CD4-positive, alpha-beta T cell treated with Interferon alpha-2 for 1 hour (primary cell): Measurements from ENCODE around the gene RPL19.
A peak's percentile ranks its signal among the peaks of the same experiment; 100 is the strongest.

Source experiments
- DNase-seq, 2 donors: peaks; one replicate each; pipeline ENCODE4 v3.0.0-alpha.2; 2020 to 2022

RPL19 gene

DNA sequence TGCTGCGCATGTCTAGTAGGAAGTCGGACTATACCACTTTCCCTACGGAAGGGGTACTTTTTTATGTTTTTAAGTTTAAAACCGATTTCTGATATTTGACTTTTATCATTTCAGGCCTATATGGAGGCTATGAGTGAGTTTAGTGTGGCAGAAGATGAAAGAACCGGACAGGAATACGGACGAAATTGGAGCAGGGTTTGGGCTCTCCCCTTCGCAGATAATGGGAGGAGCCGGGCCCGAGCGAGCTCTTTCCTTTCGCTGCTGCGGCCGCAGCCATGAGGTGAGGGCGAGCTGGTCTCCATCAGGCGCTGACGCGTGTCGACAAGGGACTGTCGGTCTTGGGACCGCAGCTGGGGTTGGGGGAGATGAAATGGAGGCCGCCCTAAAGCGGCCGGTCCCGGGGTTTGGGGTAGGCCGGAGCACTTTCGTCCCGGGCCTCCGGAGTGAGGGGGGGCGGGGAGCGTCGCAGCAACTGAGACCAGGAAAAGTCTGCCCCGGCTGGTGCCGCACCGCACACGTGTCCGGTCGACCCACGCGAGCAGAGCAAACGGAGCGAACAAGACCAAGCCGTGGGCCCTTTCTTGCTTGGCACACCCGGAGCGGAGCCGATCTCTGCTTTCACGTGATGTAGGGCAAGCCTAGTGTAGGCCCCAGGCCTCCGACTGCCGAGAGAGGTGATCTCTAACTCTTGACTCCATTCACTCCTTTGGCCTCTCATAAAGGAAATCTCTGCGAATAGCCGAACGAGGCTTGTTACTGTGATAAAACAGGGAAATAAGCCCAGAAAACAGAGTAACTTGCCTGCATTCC, at the start of gene RPL19:
Gene RPL19, plus strand, starts transcription at position 214 of the 810 bp plus-strand sequence. Its CDS starts 62 bp downstream, at position 276.
- peak in 1 of 2 donors; percentile 80 for DNase-seq

DNA sequence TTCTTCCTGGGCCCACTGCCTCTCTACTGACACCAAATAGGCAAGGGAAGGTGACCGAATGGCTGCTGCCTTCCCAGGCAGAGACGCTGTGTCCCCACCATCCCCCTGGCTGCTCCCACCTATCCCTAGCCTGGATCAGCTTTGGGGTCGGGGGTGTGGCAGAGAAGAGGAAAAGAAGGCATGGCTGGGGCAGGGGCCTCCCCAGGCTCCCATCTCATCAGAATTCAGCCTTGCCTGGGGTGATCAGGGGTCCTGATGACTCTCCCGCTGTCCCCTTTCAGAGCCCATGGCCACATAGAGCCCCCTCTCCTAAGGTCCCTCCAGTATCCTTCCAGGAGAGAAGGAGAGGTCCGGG, 49.3 kb upstream of the RPL19 start:
- no peak for DNase-seq

DNA sequence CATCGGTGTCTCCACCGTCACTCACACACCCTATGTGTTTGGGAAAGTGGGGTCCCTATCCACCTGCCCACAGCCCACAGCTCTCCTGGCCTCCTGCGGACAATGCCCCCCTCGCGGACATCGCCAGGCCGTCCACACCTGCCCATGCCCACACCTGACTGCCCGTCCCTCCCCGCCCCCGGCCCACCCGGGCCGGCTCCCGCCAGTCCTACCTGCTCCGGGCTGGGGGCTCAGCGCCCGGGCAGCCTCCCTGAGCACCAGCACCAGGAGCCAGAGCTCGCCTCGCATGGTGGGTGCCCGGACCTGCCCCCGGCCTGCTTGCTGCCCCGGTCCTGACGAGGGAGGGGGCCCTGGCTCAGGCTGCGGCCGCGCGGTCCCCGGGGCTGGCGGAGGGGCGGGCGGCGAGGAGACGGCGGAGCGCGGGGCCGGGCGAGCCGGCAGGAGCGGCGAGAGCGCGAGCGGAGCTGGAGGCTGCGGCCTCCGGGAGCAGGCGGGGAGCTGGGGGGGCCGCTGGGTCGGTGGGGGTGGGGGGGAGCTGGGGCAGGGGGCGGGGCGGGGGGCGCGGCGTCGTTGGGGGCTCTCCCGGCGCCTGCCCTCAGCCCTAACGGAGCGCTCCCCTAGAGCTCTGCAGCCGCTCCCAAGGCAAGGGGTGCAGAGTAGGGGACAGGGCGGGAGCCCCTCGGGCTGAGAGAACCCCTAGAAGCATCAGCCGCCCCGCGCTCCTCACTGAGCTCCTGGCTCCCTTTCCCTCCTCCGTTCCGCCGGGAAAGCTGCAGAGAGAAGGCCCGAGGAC, 48.7 kb upstream of the RPL19 start, which contains the start of gene PLXDC1:
Gene PLXDC1, minus strand, starts transcription at position 488 of the 793 bp plus-strand sequence. Its CDS starts 200 bp downstream, at position 288.
- peak in 1 of 2 donors; percentile 23 for DNase-seq

DNA sequence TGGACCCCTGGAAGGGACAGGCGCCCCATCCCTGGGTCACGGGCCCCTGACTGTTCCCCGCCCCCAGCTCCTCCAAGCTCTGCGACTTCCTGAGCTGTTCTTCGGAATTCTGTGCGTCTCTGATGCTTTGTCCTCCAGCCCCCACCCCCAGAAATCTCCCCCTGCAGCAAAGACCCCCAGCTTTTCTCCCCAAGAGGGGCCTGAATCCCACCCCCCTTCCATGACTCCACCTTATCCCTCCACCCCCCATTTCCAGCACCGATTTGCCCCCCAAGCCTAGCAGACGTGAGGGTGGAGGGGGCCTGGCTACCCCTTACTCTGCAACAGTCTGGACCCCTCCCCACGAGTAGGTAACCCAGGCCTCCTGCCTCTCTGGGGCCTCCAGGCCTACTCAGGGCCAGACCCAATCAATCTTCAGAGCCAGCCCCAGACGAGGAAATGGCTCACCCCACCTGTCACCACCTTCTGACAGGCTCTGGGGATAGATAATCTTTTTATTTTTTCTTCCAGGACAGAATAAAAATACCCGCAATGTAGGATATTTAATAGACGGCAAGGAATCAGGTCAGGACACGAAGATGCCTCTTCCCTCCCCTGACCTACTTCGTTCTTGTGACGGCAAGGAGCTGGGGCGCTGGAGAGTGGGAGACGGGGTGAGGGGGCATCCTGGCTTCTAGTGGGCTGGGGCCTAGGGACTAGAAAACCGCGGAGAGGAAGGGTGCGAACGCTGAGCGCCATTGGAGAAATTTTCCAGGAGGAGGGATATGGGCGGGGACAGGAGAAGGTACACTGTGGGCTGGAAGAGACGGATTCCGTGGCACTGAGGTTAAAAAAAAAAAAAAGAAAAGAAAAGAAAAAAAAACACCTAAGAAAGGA, 47.9 kb upstream of the RPL19 start:
- peak in 1 of 2 donors; percentile 37 for DNase-seq

DNA sequence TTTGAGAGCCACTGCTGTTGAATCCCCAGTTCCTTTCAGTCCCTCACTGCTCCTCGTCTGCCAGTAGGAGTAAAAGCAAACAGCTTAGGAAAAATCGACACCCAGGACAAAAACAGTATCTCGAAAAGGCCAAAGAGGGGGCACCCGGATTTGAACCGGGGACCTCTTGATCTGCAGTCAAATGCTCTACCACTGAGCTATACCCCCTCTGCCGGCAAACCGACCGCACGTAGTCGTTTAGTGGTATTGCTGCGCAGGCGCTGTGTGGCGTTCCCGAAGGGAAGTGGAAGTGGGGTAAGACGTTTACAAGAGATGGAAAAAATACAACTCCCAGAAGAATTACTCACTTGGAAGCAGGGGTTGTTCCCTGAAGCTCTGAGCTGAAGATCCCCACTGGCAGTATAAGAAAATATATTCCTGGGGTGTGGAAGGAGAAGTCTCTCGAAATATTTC, 46.5 kb upstream of the RPL19 start:
- DNase-seq: peak; percentile 91 to 94

DNA sequence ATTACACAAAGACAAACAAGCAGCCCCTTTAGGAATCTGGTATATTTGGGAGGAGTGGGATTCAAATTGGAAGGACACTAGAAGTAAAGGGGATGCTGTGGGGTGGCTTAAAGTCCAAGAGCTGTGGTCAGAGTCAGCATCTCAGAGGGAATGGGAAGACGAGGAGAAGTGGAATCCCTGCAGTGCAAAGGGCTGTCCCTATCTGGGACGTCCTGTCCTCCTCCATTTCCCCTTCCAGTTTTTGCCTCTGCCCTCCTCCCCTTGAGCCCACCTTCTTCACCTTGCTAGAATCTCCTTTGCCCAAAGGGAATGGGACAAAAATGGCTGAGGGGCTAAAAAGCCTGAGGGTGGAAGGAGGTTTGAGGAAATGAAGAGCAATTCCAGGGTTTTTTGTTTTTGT, 44.4 kb upstream of the RPL19 start:
- DNase-seq: no peak

DNA sequence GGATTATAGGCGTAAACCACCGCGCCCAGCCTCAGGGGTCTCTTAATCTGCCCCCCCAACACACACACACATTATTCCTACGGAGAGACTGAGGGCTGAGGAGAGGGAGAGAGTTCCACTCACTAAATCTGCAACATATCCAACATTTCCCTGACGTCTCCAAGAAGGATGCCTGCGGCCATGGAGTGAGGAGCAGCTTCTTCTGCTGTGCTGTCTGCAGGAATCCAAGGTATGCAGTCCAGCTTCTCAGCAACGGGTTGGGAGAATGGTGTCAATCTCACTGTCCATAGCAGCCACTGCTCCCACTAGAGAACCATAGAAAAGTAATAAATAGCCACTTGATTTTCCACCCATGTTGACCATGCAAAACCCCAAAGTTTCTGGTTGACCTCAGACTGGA, 43.6 kb upstream of the RPL19 start:
- DNase-seq: no peak

DNA sequence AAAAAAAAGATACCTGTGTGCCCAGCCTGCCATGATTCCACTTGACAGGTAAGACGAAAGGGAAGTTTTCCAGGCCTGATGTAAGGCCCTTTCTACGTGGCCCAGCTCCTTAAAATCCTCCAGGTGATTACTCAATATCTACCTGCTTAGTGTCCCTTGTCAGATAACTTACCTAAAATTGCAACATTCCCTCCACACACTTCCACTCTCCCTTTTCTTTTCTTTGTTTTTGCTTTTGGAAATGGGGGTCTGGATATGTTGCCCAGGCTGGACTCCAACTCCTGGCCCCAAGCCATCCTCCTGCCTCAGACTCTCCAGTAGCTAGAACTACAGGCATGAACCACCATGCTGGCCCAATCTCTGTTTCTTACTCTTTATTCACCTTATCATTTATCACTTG, 41.5 kb upstream of the RPL19 start:
- no peak for DNase-seq

DNA sequence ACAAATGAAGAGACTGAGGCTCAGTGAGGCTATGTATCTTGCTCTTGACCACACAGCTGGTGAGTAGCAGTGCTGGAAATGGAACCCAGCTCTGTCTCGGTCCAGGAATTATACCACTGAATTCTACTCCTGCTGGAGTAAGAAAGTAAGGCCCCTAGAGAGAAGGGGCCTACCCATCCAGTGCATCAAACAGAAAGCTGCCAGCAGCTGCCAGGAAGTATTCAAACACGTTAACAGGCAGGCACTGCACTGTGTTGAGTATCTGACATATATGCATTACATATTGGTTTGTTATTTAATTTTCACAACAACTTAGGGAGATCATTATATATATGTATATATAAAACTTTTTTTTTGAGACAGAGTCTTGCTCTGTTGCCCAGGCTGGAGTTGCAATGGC, 38.1 kb upstream of the RPL19 start:
- no peak for DNase-seq

DNA sequence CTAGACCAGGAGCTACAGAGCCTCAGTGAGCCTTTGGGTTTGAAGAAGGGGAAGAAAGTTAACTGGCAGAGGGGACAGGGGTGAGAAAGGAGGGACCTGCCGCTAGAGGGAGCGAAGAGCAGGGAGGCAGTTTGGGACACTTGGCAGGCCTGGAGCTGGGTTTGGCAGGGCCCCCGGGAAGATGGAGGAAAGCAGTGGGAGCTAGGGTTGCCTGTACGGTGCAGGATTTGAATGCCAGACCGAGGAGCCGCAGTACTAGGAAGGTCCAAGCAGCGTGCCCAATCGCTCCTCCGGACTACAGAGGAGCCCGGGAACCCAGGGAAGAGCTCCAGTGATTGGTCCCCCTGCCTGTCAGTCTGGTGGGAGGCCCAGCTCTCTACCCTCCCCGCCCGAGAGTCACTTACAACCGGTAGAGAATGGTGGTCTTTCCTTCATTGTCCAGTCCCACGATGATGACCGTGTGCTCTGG, 35.4 kb upstream of the RPL19 start:
- peak; percentile 75 to 81 for DNase-seq

DNA sequence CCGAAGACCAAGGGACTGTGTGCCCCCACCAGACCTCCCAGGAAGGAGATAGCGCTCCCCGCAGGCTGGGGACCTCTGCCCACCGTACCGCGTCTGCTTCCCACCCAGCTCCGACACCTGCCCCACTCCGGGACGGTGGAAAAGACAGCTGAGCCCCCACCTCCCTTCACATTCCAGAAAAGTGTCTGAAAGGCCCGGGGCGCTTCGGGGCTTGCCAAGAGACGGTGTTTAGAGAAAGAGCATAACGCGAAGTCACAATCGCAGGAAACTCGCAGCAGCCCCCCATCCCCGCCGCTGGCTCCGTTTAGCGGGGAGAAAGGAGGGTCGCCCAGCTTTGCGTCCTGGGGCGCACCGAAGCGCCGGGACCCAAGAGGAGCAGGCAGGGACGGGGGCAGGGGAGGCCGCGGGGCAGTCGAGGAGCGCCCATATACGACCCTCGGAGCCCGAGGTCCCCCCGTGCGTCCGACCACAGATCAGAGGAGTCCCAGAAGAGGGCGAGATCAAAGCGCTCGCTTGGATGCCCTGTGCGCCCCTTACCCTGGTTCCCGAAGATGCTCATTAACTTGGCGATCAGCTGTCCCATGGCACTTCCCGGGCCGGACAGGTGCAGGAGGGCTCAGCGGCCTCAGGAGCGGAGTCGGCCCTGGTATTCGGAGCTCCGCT, 34.8 kb upstream of the RPL19 start:
- DNase-seq: no peak

DNA sequence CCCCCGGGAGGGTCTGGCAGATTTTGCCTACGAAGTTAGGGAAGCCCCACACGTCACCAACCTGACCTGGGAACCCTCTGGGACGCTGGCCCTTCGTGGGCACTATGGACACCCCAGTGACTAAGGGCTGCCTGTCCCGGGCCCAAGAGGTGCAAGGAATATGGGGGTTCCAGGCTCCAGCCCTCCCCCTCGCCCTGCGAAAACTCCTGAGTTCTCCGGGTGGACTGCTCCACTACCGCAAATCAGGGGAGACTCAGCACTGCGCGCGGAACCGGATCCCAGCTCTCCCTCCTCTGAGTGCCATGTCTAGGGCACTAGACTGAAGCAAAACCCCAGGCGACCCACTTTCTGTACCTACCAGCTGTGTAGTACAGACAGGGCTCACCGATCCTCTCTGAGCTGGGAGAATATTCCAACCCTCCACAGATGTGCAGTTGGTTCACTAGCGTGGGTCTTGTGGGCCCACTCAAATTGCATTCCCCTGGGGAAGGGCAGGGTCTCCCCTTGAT, 34.2 kb upstream of the RPL19 start, which contains the start of gene ARL5C:
Gene ARL5C, minus strand, starts transcription at position 321 of the 509 bp plus-strand sequence. CDS start 401 bp downstream, outside the sequence.
- DNase-seq: no peak

DNA sequence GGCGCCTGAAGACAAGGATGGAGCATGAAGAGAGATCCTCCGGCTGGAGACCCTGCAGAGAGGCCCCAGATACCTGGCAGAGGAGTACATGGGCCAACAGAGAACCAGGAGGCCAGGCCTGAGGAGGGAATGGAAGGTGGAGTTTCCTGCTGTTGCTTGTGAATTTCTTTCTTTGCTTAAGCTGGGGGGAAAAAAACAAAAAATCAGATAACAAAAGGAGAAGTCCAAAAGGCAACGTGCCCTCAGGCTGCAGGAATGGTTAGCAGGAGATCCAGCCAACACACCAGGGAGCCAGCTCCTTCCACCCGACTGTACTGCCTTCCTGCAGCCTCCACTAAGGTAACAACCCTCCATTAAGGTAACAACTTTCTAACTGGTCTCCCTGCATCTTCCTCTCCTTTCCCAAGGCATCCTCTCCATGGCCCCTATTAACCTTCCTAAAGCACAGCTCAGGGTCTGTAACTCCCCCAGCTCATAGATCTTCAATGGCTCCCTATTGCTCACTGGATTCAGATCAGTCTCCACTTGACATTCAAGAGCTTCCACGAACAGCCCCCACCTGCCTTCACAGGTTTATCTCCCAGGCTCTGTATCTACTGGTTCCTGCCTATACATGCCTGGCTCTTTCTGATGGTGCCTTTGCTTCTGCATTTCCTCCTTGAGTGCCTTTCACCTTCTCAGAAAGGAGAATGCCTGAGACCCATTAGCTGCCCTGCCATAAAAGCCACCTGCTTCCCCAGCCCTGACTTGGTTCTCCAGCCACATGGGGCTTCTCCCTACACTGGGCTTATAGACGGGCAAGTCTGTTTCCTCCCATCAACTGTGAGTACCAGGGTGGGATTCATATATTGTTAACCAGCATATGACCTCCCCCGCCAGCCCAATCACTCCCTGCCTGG, 33.4 kb upstream of the RPL19 start:
- no peak for DNase-seq

DNA sequence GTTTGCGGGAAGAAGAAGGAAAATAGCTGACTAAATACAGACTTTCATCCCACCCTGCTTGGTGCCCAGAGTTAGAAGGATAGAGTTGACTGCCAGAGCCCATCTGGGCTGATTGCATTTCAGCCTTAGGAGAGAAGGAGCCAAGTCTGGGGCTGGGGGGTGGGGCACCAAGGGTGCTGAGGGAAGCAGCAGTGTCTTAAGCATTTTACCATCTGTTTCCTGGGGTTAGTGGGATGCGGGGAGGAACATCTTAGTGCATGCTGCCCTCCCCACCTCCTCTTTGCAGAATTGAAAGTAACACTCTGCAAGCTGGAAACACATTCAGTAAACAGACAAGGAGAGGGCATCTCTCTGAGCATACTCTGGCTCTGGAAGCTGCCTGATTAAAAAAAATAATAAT, 32.6 kb upstream of the RPL19 start:
- DNase-seq: peak in 1 of 2 donors; percentile 21

DNA sequence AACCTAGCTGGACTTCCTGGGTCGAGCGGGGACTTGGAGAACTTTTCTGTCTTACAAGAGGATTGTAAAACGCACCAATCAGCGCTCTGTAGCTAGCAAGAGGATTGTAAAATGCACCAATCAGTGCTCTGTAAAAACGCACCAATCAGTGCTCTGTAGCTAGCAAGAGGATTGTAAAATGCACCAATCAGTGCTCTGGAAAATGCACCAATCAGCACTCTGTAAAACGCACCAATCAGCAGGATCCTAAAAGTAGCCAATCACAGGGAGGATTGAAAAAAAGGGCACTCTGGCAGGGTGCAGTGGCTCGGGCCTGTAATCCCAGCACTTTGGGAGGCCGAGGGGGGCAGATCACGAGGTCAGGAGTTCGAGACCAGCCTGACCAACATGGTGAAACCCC, 31.6 kb upstream of the RPL19 start:
- peak in 1 of 2 donors; percentile 16 for DNase-seq

DNA sequence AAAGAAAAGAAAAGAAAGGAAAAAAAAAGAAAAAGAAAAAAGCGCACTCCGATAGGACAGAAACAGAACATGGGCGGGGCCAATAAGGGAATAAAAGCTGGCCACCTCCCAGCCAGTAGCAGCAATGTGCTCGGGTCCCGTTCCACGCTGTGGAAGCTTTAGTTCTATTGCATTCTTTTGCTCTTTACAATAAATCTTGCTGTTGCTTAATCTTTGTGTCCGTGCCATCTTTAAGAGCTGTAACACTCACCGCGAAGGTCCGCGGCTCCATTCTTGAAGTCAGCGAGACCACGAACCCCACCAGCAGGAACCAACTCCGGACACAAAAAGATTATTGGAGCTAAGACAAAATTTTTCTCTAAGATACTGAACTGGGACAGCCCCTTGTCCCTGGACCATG, 31.0 kb upstream of the RPL19 start:
- no peak for DNase-seq

DNA sequence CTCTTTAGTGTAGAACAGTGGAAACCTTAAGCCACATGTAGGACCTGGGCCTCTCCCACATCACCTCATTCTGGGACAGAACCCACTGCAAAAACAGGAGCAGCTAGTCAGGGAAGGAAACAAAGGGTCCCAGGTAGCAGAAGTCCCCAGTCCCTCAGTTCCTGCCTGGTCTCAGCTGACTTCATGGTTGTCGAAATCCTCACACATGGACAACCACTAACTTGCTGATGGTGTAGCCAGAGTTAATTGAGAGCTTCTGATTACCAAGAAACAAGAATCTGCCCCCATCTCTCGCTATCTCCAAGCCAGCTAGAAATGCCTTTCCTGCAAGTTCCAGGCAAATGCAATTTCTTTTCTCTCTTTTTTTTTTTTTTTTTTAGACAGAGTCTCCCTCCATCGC, 30.6 kb upstream of the RPL19 start:
- DNase-seq: no peak

DNA sequence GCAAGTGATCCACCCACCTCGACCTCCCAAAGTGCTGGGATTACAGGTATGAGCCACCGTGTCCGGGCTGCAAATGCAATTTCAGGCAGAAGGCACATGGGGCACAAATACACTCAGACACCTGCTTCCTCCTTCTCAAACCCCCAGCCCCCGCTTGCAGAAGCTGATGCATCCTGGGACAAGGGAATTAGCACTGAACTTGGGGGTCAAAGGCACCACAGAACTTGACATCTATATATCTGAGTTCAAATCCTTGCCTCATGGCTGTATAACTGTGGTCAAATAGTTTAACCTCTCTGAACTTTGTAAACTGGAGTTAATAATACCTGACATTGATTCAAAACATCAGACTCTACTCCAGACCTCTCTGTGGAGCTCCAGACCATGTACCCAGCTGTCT, 30.0 kb upstream of the RPL19 start:
- no peak for DNase-seq

DNA sequence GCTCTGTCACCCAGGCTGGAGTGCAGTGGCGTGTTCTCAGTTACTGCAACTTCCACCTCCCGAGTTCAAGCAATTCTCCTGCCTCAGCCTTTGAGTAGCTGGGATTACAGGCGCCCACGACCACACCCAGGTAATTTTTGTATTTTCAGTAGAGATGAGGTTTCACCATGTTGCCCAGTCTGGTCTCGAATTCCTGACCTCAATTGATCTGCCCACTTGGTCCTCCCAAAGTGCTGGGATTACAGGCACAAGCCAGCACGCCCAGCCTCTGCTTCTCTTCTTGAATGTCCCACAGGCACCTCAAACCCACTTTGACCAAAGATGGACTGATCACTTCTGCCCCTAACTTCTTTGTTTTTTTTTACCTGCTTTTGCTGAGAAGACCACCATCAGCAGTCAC, 29.5 kb upstream of the RPL19 start:
- no peak for DNase-seq

DNA sequence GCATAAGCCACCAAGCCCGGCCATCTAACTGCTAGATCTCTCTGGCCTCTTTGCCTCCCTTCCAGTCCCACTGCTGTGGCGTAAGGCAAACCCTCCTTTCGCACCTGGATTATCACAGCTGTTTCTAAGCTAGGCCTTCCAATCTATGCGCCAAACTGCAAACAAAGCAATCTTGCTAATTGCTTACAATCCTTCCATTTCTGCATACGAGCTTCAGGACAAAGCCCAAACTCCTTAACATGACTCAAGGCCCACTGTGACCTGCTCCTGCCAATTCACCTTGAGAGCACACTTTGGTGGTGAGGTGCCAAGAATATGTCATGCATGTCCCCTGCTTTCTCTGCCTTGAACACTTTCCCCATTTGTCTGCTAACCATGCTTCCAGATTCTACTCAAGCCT, 28.1 kb upstream of the RPL19 start:
- DNase-seq: no peak

DNA sequence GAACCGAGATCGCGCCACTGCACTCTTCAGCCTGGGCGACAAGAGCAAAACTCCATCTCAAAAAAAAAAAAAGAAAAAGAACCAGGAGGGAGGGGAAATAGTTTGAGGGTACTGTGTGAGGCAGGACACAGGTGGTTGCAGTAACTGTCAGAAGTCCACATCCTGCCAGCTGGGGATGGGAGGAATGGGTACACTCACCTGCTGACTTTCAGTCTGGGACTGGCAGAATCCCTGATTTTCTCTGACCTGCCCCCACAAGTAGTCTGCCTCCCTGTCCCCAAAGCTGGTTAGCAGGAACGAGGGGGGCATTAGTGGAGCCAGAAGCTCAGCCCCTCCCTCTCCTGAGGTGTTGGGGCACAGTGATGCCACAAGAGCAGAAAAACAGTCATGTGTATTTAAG, 27.0 kb upstream of the RPL19 start:
- DNase-seq: no peak
